Endothelial cell of umbilical vein (primary cell): ENCODE measurements around the gene PIM2. TPM values are rescaled to one million over a fixed set of nuclear protein-coding genes. Genes with fewer than 3 reads are reported as not detected.

Experiments used
- BruUV-seq: library from RNA; stranded (reverse); fragments of 400-500 nt; replicated peaks from 2 replicates; lab custom pipeline; 2021; lab: Mats Ljungman, UMichigan
- CTCF ChIA-PET: fragments of 300-600, 350-600 bp; sonication (Branson Sonifier 250); formaldehyde crosslinking; loops from one replicate; lab custom pipeline; 2021; ENCODE audit warnings: antibody characterized with exemption, inconsistent platforms; lab: Charles Lee
- POLR2A ChIA-PET: fragments of 300-600, 350-600 bp; sonication (Branson Sonifier 250); formaldehyde crosslinking; loops from one replicate; lab custom pipeline; 2021; ENCODE audit warnings: antibody characterized with exemption, inconsistent platforms; lab: Charles Lee
- DNase-seq: peaks from one replicate; pipeline ENCODE4 v3.0.0-alpha.2; 2011; ENCODE audit warnings: low read depth, low spot score
- FAIRE-seq: peaks from 2 replicates; lab custom pipeline; 2011; peaks lifted over from hg19 to GRCh38; lab: Jason Lieb, UNC
- H2AFZ ChIP-seq: 2 replicates; pipeline ENCODE4 v1.6.0; 2012; ENCODE audit warnings: low read depth, low read length, control low read depth, inconsistent platforms
- H3K27ac ChIP-seq: 2 replicates; pipeline ENCODE4 v1.5.1; 2011; ENCODE audit warnings: low read depth, mild to moderate bottlenecking, control low read depth, low read length, moderate library complexity; ENCODE audit not compliant: insufficient read depth
- H3K27me3 ChIP-seq, 2 experiments: 2 replicates each; pipeline versions ENCODE4 v1.6.0 to v1.6.1; 2011; ENCODE audit warnings: low read length in 2 of 2, mixed read lengths in 1 of 2; ENCODE audit not compliant: control insufficient read depth in 2 of 2, insufficient read depth in 2 of 2
- H3K36me3 ChIP-seq, 2 experiments: 2 replicates in 1 of 2; 3 replicates in 1 of 2; pipeline ENCODE4 v1.5.1; 2011; ENCODE audit warnings: low read length in 2 of 2, mild to moderate bottlenecking in 1 of 2, moderate library complexity in 1 of 2; ENCODE audit not compliant: control insufficient read depth in 2 of 2, insufficient read depth in 2 of 2; ENCODE audit errors: extremely low read depth in 1 of 2
- H3K4me1 ChIP-seq: 3 replicates; pipeline ENCODE4 v1.5.1; 2011; ENCODE audit warnings: mild to moderate bottlenecking, low read length; ENCODE audit not compliant: control insufficient read depth, insufficient read depth; ENCODE audit errors: extremely low read depth
- H3K4me2 ChIP-seq: 2 replicates; pipeline ENCODE4 v1.6.1; 2011; ENCODE audit warnings: low read length, control low read depth, mixed read lengths; ENCODE audit not compliant: insufficient read depth
- H3K4me3 ChIP-seq, 3 experiments: fragments of 200-600 bp in 1 of 3; sonication (generic), shearing (Covaris generic) in 1 of 3; replicated peaks in 1 of 3; 2 replicates each; pipeline ENCODE4 v1.5.1; 2011 to 2016; ENCODE audit warnings: control low read depth in 3 of 3, low read length in 3 of 3, mild to moderate bottlenecking in 2 of 3, inconsistent platforms in 1 of 3, low read depth in 1 of 3, moderate library complexity in 1 of 3; ENCODE audit not compliant: insufficient read depth in 1 of 3
- H3K79me2 ChIP-seq: 2 replicates; pipeline ENCODE4 v1.6.0; 2012; ENCODE audit warnings: low read length, inconsistent platforms; ENCODE audit not compliant: control insufficient read depth, insufficient read depth
- H3K9ac ChIP-seq: replicated peaks from 2 replicates; pipeline ENCODE3; 2011; ENCODE audit warnings: low read length, control low read depth; ENCODE audit not compliant: insufficient read depth; ENCODE audit errors: extremely low read depth
- H3K9me1 ChIP-seq: replicated peaks from 3 replicates; pipeline ENCODE4 v1.6.0; 2011; ENCODE audit warnings: mild to moderate bottlenecking, low read length; ENCODE audit not compliant: control insufficient read depth, insufficient read depth; ENCODE audit errors: extremely low read depth
- H3K9me3 ChIP-seq: replicated peaks from 2 replicates; pipeline ENCODE4 v1.5.1; 2012; ENCODE audit warnings: low read length, inconsistent platforms; ENCODE audit not compliant: control insufficient read depth, insufficient read depth
- H4K20me1 ChIP-seq: replicated peaks from 2 replicates; pipeline ENCODE3; 2011; ENCODE audit warnings: mild to moderate bottlenecking, low read length; ENCODE audit not compliant: control insufficient read depth, insufficient read depth; ENCODE audit errors: extremely low read depth
- CTCF ChIP-seq, 2 donors: IDR thresholded peaks; 1 replicate in 1 of 2; 2 replicates in 1 of 2; pipeline ENCODE4 v1.5.1; 2011; ENCODE audit warnings: low read length in 2 of 2, mild to moderate bottlenecking in 2 of 2, moderate library complexity in 2 of 2, control low read depth in 1 of 2, inconsistent platforms in 1 of 2, low read depth in 1 of 2; ENCODE audit not compliant: insufficient read depth in 1 of 2; ENCODE audit errors: extremely low read depth in 1 of 2
- EZH2 ChIP-seq: IDR thresholded peaks from 2 replicates; pipeline ENCODE4 v1.6.1; 2012; ENCODE audit warnings: borderline replicate concordance, low read depth, mild to moderate bottlenecking, moderate library complexity, low read length, inconsistent platforms; ENCODE audit not compliant: severe bottlenecking
- FOS ChIP-seq: IDR thresholded peaks from 2 replicates; pipeline ENCODE4 v1.6.1; 2011; ENCODE audit warnings: mild to moderate bottlenecking, low read length, moderate library complexity, borderline replicate concordance; ENCODE audit not compliant: insufficient read depth
- GATA2 ChIP-seq: IDR thresholded peaks from 2 replicates; pipeline ENCODE4 v1.7.0; 2011; ENCODE audit warnings: low read depth, mild to moderate bottlenecking, moderate library complexity, mixed read lengths, low read length; ENCODE audit not compliant: insufficient read length, insufficient read depth
- JUN ChIP-seq: IDR thresholded peaks from 2 replicates; pipeline ENCODE4 v1.6.1; 2011; ENCODE audit warnings: borderline replicate concordance, low read depth; ENCODE audit not compliant: insufficient read length, insufficient read depth
- MYC ChIP-seq: IDR thresholded peaks from one replicate; pipeline ENCODE4 v1.6.1; 2011; ENCODE audit warnings: mild to moderate bottlenecking, low read depth, low read length
- POLR2A ChIP-seq: IDR thresholded peaks from 2 replicates; pipeline ENCODE4 v1.6.1; 2012; ENCODE audit warnings: low read depth, mild to moderate bottlenecking, control low read depth, low read length
- POLR2AphosphoS5 ChIP-seq: IDR thresholded peaks from 2 replicates; pipeline ENCODE4 v1.6.1; 2012; ENCODE audit warnings: low read depth, mild to moderate bottlenecking, control low read depth, low read length, moderate library complexity; ENCODE audit not compliant: insufficient read depth
- dilution Hi-C: fragments of 300-500 bp; cut with MboI; formaldehyde crosslinking; loops from one replicate; pipeline ENCODE4 v1.15.0; 2019; ENCODE audit warnings: low sequenced_read_pairs; ENCODE audit not compliant: extremely low pct_ligation_motif_present
- intact Hi-C: fragments of 100-400 bp; cut with micrococcal nuclease; formaldehyde crosslinking; loops from one replicate; pipeline ENCODE4 v1.10.0; 2022
- polyA plus RNA-seq, 4 experiments: library from polyadenylated mRNA; depleted of rRNA in 3 of 4; stranded (reverse) in 3 of 4; unstranded in 1 of 4; fragments of >200 nt; gene quantifications; 2 replicates each; pipeline versions ENCODE4 v1.2.1 to v1.2.3, GENCODE V29; 2011 to 2012; ENCODE audit warnings: missing spikeins in 1 of 4
- total RNA-seq: library from RNA; stranded (reverse); gene quantifications from 2 replicates; pipeline ENCODE4 v1.2.3, GENCODE V29; 2021
- TF ChIP-seq, protein P1 (sequence below): IDR thresholded peaks from 2 replicates; pipeline ENCODE4 v1.6.1; 2011; ENCODE audit not compliant: insufficient read depth, insufficient read length

The PIM2 gene
- total and polyA plus RNA-seq, 2 donors (not counting 3 experiments of a cell fraction or from before 2014, with no cell fraction given) = 7.4 to 7.5 TPM

- peaks cover 0 to 9% of the 10 kb centered on the region in 2 experiments for H3K36me3 ChIP-seq
- BruUV-seq = no TSS peak
- peaks cover 31% of the 10 kb centered on the region for H3K79me2 ChIP-seq
- no peak overlapping the region for H3K9ac ChIP-seq
- H3K4me2 ChIP-seq = no peak overlapping the region
- dilution Hi-C loops = no loop called here
- intact Hi-C loops = loop anchor here (5.0 kb wide), 1 partner anchor 298 kb away; no protein-coding TSS in a partner anchor
- CTCF ChIA-PET = interaction anchor here (0.7 to 1.4 kb wide), 4 partner anchors 26 to 314 kb away, joined by 3 to 9 read pairs (median 5); no protein-coding TSS in a partner anchor
- TF ChIP-seq CTCF (IDR thresholded peaks at IDR 0.05; ENCODE audit: extremely low read depth in 1 of 2, insufficient read depth in 1 of 2, low read depth in 1 of 2, low read length in 2 of 2) (peak; percentile 61 to 69), POLR2AphosphoS5 (no peak)
- H3K9me1 ChIP-seq = no peaks in the 10 kb centered on the region
- no peaks in the 10 kb centered on the region for H3K9me3 ChIP-seq
- no peaks in the 10 kb centered on the region for H3K4me1 ChIP-seq
- H3K27ac ChIP-seq = no peak overlapping the region
- POLR2A ChIA-PET = no interaction called here
- no peak overlapping the region for H3K4me3 ChIP-seq
- peak; percentile 76 for FAIRE-seq
- peak; percentile 32 for DNase-seq
- H2AFZ ChIP-seq = no peak overlapping the region
- H3K27me3 ChIP-seq = no peaks in the 10 kb centered on the region
- H4K20me1 ChIP-seq = no peaks in the 10 kb centered on the region
Observed at GRCh38 chrX:48945517-48946348, 26.9 kb upstream of the PIM2 start.

- Histone ChIP-seq H3K9ac (no peak overlapping the region), H3K4me1 (no peaks in the 10 kb centered on the region), H3K27me3 (no peaks in the 10 kb centered on the region), H3K4me3 (no peak overlapping the region), H3K9me1 (no peaks in the 10 kb centered on the region), H2AFZ (no peak overlapping the region), H3K79me2 (peaks cover 45% of the 10 kb centered on the region), H3K27ac (no peak overlapping the region), H3K36me3 (peaks cover 0 to 16% of the 10 kb centered on the region in 2 experiments), H3K4me2 (no peak overlapping the region), H3K9me3 (no peaks in the 10 kb centered on the region), H4K20me1 (no peaks in the 10 kb centered on the region)
- FAIRE-seq (no peak), DNase-seq (no peak)
- dilution Hi-C loops = no loop called here
- no TSS peak for BruUV-seq
- intact Hi-C loops = no loop called here
- ChIA-PET POLR2A (no interaction called here), CTCF (no interaction called here)
- TF ChIP-seq JUN (no peak), MYC (no peak), POLR2A (no peak), CTCF (IDR thresholded peaks at IDR 0.05; ENCODE audit: extremely low read depth in 1 of 2, insufficient read depth in 1 of 2, low read depth in 1 of 2, low read length in 2 of 2) (no peak), EZH2 (no peak), GATA2 (no peak), POLR2AphosphoS5 (no peak), FOS (no peak)
- TF ChIP-seq, protein P1, sequence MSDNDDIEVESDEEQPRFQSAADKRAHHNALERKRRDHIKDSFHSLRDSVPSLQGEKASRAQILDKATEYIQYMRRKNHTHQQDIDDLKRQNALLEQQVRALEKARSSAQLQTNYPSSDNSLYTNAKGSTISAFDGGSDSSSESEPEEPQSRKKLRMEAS = no peak
Observed at GRCh38 chrX:48942895-48943294, 24.1 kb upstream of the PIM2 start.
